CD14-positive monocyte (primary cell): ENCODE results near the gene UTP14A. TPM values are rescaled to one million over a fixed set of nuclear protein-coding genes. Genes with fewer than 3 reads are reported as not detected.

ENCODE experiments used
- DNase-seq, 3 donors: peaks; one replicate each; pipeline ENCODE4 v3.0.0-alpha.2; 2011 to 2022
- H2AFZ ChIP-seq: 2 replicates; pipeline ENCODE4 v1.6.0; 2012; ENCODE audit warnings: mild to moderate bottlenecking, low read depth, low read length, inconsistent platforms; ENCODE audit not compliant: insufficient read depth, poor library complexity, severe bottlenecking
- H3K27ac ChIP-seq, 2 donors: 1 replicate in 1 of 2; 2 replicates in 1 of 2; pipeline ENCODE4 v1.5.1; 2012 to 2013; ENCODE audit warnings: low read length in 2 of 2, control low read depth in 1 of 2, inconsistent platforms in 1 of 2, low read depth in 1 of 2, mild to moderate bottlenecking in 1 of 2
- H3K27me3 ChIP-seq, 2 donors: one replicate each; pipeline versions ENCODE4 v1.6.0 to v1.6.1; 2011 to 2013; ENCODE audit warnings: low read length in 2 of 2; ENCODE audit not compliant: control insufficient read depth in 2 of 2, insufficient read depth in 2 of 2
- H3K36me3 ChIP-seq, 2 donors: replicated peaks in 1 of 2; 1 replicate in 1 of 2; 2 replicates in 1 of 2; pipeline versions ENCODE4 v1.5.1 to v1.6.1; 2012 to 2013; ENCODE audit warnings: low read length in 2 of 2, control low read depth in 1 of 2, inconsistent platforms in 1 of 2, mild to moderate bottlenecking in 1 of 2; ENCODE audit not compliant: insufficient read depth in 2 of 2, control insufficient read depth in 1 of 2
- H3K4me1 ChIP-seq, 2 donors: 1 replicate in 1 of 2; 2 replicates in 1 of 2; pipeline versions ENCODE4 v1.5.1 to v1.6.1; 2012 to 2013; ENCODE audit warnings: low read length in 2 of 2, control low read depth in 1 of 2, inconsistent platforms in 1 of 2, mild to moderate bottlenecking in 1 of 2, moderate library complexity in 1 of 2; ENCODE audit not compliant: insufficient read depth in 2 of 2, control insufficient read depth in 1 of 2
- H3K4me2 ChIP-seq: replicated peaks from 2 replicates; pipeline ENCODE3; 2012; ENCODE audit warnings: low read length, moderate library complexity, mild to moderate bottlenecking; ENCODE audit not compliant: poor library complexity, severe bottlenecking; ENCODE audit errors: extremely low read depth
- H3K4me3 ChIP-seq, 3 experiments: fragments of 200-600 bp in 1 of 3; sonication (generic) in 1 of 3; replicated peaks in 1 of 3; 1 replicate in 2 of 3; 2 replicates in 1 of 3; pipeline ENCODE4 v1.5.1; 2011 to 2013; ENCODE audit warnings: low read length in 3 of 3, mild to moderate bottlenecking in 3 of 3, control low read depth in 2 of 3, low read depth in 2 of 3, inconsistent platforms in 1 of 3, moderate library complexity in 1 of 3
- H3K79me2 ChIP-seq: 2 replicates; pipeline ENCODE4 v1.6.0; 2012; ENCODE audit warnings: mild to moderate bottlenecking, control low read depth, inconsistent platforms, low read length, moderate library complexity; ENCODE audit not compliant: insufficient read depth
- H3K9ac ChIP-seq: 2 replicates; pipeline ENCODE4 v1.6.0; 2017; ENCODE audit warnings: low read length, mild to moderate bottlenecking; ENCODE audit not compliant: insufficient read depth, poor library complexity, severe bottlenecking
- H3K9me3 ChIP-seq, 2 donors: replicated peaks in 1 of 2; 1 replicate in 1 of 2; 2 replicates in 1 of 2; pipeline versions ENCODE4 v1.5.1 to v1.6.1; 2012 to 2013; ENCODE audit warnings: low read length in 2 of 2, control low read depth in 1 of 2; ENCODE audit not compliant: control insufficient read depth in 1 of 2, insufficient read depth in 1 of 2
- H4K20me1 ChIP-seq: 2 replicates; pipeline ENCODE4 v1.6.0; 2012; ENCODE audit warnings: mild to moderate bottlenecking, low read length, control low read depth, moderate library complexity; ENCODE audit not compliant: insufficient read depth
- H3K27ac Mint-ChIP-seq, 7 donors: one replicate each; pipeline ENCODE4 v1.8.0; 2020; ENCODE audit warnings: mild to moderate bottlenecking in 7 of 7, mixed read lengths in 7 of 7, moderate library complexity in 6 of 7, inconsistent platforms in 2 of 7
- H3K27me3 Mint-ChIP-seq, 3 donors: one replicate each; pipeline ENCODE4 v1.8.0; 2021 to 2022; ENCODE audit warnings: low read depth in 3 of 3, mild to moderate bottlenecking in 3 of 3, mixed read lengths in 3 of 3, moderate library complexity in 3 of 3, inconsistent platforms in 1 of 3
- H3K36me3 Mint-ChIP-seq, 2 donors: one replicate each; pipeline ENCODE4 v1.8.0; 2020; ENCODE audit warnings: mixed read lengths in 2 of 2, inconsistent platforms in 1 of 2, mild to moderate bottlenecking in 1 of 2
- H3K4me1 Mint-ChIP-seq: one replicate; pipeline ENCODE4 v1.8.0; 2020; ENCODE audit warnings: mild to moderate bottlenecking, mixed read lengths
- H3K4me3 Mint-ChIP-seq, 2 donors: one replicate each; pipeline ENCODE4 v1.8.0; 2020; ENCODE audit warnings: mild to moderate bottlenecking in 2 of 2, mixed read lengths in 2 of 2, moderate library complexity in 1 of 2
- H3K9me3 Mint-ChIP-seq, 7 donors: one replicate each; pipeline ENCODE4 v1.8.0; 2020 to 2022; ENCODE audit warnings: mixed read lengths in 7 of 7, mild to moderate bottlenecking in 6 of 7, moderate library complexity in 6 of 7, inconsistent platforms in 2 of 7
- CTCF ChIP-seq: fragments of 200-600 bp; IDR thresholded peaks from one replicate; pipeline ENCODE4 v1.8.0; 2022; ENCODE audit warnings: antibody characterized with exemption, mild to moderate bottlenecking
- WGBS: methylation state at CpG from one replicate; pipeline ENCODE4 v1.1.5; 2013; ENCODE audit warnings: missing lambda C conversion rate; ENCODE audit not compliant: insufficient coverage; 5-methylcytosine and 5-hydroxymethylcytosine counted together
- intact Hi-C, 2 donors: fragments of 100-400 bp; cut with micrococcal nuclease; formaldehyde crosslinking; loops; one replicate each; pipeline versions ENCODE4 v1.15.0 to v1.15.1; 2023
- polyA plus RNA-seq, 3 donors: library from polyadenylated mRNA; depleted of rRNA in 1 of 3; unstranded in 2 of 3; stranded (reverse) in 1 of 3; fragments of 300-500 nt in 2 of 3; fragments of >200 nt in 1 of 3; fragmentation: Illumina TruSeq in 2 of 3; gene quantifications; 1 replicate in 2 of 3; 2 replicates in 1 of 3; pipeline ENCODE4 v1.2.3, GENCODE V29; 2012 to 2021

UTP14A gene
- polyA plus RNA-seq, 3 donors: 2.9 to 5.5 (median 3.8) TPM

GRCh38 chrX:129932821-129933321 lies 26.9 kb downstream of the UTP14A start:
- peaks cover 3 to 8% of the 10 kb centered on the region in 2 donors for H3K36me3 ChIP-seq
- H3K4me3 ChIP-seq: peak overlapping the region; percentile 13 to 66 (median 38)
- H3K4me3 Mint-ChIP-seq: peak overlapping the region; percentile 73 to 76
- H3K4me1 ChIP-seq: peaks cover 4 to 10% of the 10 kb centered on the region in 2 donors
- H3K27me3 Mint-ChIP-seq: peaks cover 14 to 18% (median 16%) of the 10 kb centered on the region in 3 donors
- WGBS: 0% methylated on average over 18 of the region's 47 CpGs
- no peak for TF ChIP-seq CTCF
- no peaks in the 10 kb centered on the region for H3K9me3 ChIP-seq
- H3K79me2 ChIP-seq: no peaks in the 10 kb centered on the region
- intact Hi-C loops: loop anchor here (2.0 kb wide), 1 partner anchor 48 kb away; no protein-coding TSS in a partner anchor
- H3K9me3 Mint-ChIP-seq: peaks cover 0 to 16% (median 0%) of the 10 kb centered on the region in 7 donors
- H3K4me2 ChIP-seq: peak overlapping the region; percentile 68
- peak in 1 of 3 donors; percentile 13 for DNase-seq
- H2AFZ ChIP-seq: peak overlapping the region; percentile 68
- H3K4me1 Mint-ChIP-seq: peaks cover 12% of the 10 kb centered on the region
- peak overlapping the region in 2 of 7 donors; percentile 17 to 25 for H3K27ac Mint-ChIP-seq
- no peak overlapping the region for H3K27ac ChIP-seq
- peak overlapping the region; percentile 40 for H3K9ac ChIP-seq
- peaks cover 0 to 8% of the 10 kb centered on the region in 2 donors for H3K27me3 ChIP-seq
- no peaks in the 10 kb centered on the region for H4K20me1 ChIP-seq
- peaks cover 6 to 7% of the 10 kb centered on the region in 2 donors for H3K36me3 Mint-ChIP-seq

- Mint-ChIP-seq H3K9me3 (peaks cover 0 to 16% (median 0%) of the 10 kb centered on the region in 7 donors), H3K4me1 (peaks cover 12% of the 10 kb centered on the region), H3K4me3 (peak overlapping the region; percentile 34 to 64), H3K36me3 (peaks cover 4% of the 10 kb centered on the region in 2 donors), H3K27me3 (peaks cover 14 to 23% (median 22%) of the 10 kb centered on the region in 3 donors), H3K27ac (peak overlapping the region in 1 of 7 donors; percentile 14)
- H3K79me2 ChIP-seq: no peaks in the 10 kb centered on the region
- H3K36me3 ChIP-seq: peaks cover 2 to 7% of the 10 kb centered on the region in 2 donors
- no peak overlapping the region for H3K27ac ChIP-seq
- H3K4me1 ChIP-seq: peaks cover 4 to 10% of the 10 kb centered on the region in 2 donors
- H4K20me1 ChIP-seq: no peaks in the 10 kb centered on the region
- H3K4me2 ChIP-seq: no peak overlapping the region
- WGBS: no CpG with 5 or more reads among the region's 7 CpGs
- DNase-seq: no peak
- H3K27me3 ChIP-seq: peaks cover 0 to 8% of the 10 kb centered on the region in 2 donors
- no peak overlapping the region for H3K9ac ChIP-seq
- H3K9me3 ChIP-seq: no peaks in the 10 kb centered on the region
- TF ChIP-seq CTCF: no peak
- intact Hi-C loops: loop anchor here (2.0 kb wide), 1 partner anchor 47 kb away; no protein-coding TSS in a partner anchor
- no peak overlapping the region for H2AFZ ChIP-seq
- no peak overlapping the region for H3K4me3 ChIP-seq
These were observed 27.7 kb downstream of the UTP14A start for GRCh38 chrX:129933700-129934099.
